NCI-H2171 treated with DMSO at 0.1 percent for 48 hours (cell line): ENCODE measurements around the gene GSK3B.
A peak's percentile ranks its signal among the peaks of the same experiment; 100 is the strongest.
"Not testable (repeated sequence)": the region's sequence is repeated elsewhere in the genome, so short reads cannot be mapped to it uniquely, and the experiment has no call there.

Experiments used
- DNase-seq: peaks from one replicate; lab custom pipeline; 2025; lab: John Stamatoyannopoulos, UW

GSK3B gene

GRCh38 chr3:120005741-120006140, 88.5 kb downstream of the GSK3B start:
- not testable (repeated sequence) for DNase-seq

GRCh38 chr3:120004008-120004498, 90.2 kb downstream of the GSK3B start:
- not testable (repeated sequence) for DNase-seq

GRCh38 chr3:119998166-119998565, 96.1 kb downstream of the GSK3B start:
- peak; percentile 35 for DNase-seq

- DNase-seq, result no peak
Observed at GRCh38 chr3:119990888-119991287, 103.4 kb downstream of the GSK3B start.

- no peak for DNase-seq
Observed at GRCh38 chr3:119989981-119990655, 104.1 kb downstream of the GSK3B start.

GRCh38 chr3:119986812-119987211, 107.4 kb downstream of the GSK3B start:
- not testable (repeated sequence) for DNase-seq

GRCh38 chr3:119981386-119981785, 112.9 kb downstream of the GSK3B start:
- no peak for DNase-seq

- DNase-seq, result no peak
Observed at GRCh38 chr3:119978554-119979208, 115.6 kb downstream of the GSK3B start.

- no peak for DNase-seq
Observed at GRCh38 chr3:119977353-119977752, 116.9 kb downstream of the GSK3B start.

- DNase-seq, result no peak
Observed at GRCh38 chr3:119976214-119976613, 118.0 kb downstream of the GSK3B start.

- no peak for DNase-seq
Observed at GRCh38 chr3:119974656-119975055, 119.6 kb downstream of the GSK3B start.

- DNase-seq, result no peak
Observed at GRCh38 chr3:119973018-119973646, 121.1 kb downstream of the GSK3B start.

GRCh38 chr3:119969759-119970158, 124.5 kb downstream of the GSK3B start:
- peak; percentile 47 for DNase-seq

GRCh38 chr3:119967353-119968006, 126.8 kb downstream of the GSK3B start:
- DNase-seq, result no peak

- DNase-seq, result no peak
Observed at GRCh38 chr3:119965692-119966091, 128.6 kb downstream of the GSK3B start.

GRCh38 chr3:119964294-119964693, 130.0 kb downstream of the GSK3B start:
- DNase-seq, result no peak

GRCh38 chr3:119955972-119956371, 138.3 kb downstream of the GSK3B start:
- DNase-seq, result no peak

GRCh38 chr3:119950666-119951325, 143.5 kb downstream of the GSK3B start:
- DNase-seq, result no peak

GRCh38 chr3:119945291-119945690, 149.0 kb downstream of the GSK3B start:
- DNase-seq, result no peak

- DNase-seq, result no peak
Observed at GRCh38 chr3:119944091-119944490, 150.2 kb downstream of the GSK3B start.

- no peak for DNase-seq
Observed at GRCh38 chr3:119939077-119939476, 155.2 kb downstream of the GSK3B start.

GRCh38 chr3:119937229-119937628, 157.0 kb downstream of the GSK3B start:
- no peak for DNase-seq
